HG03139 (cell line): ENCODE measurements around the gene PGM1.

Experiments used
- ATAC-seq: cut with Tn5 transposase; IDR thresholded peaks from one replicate; pipeline ENCODE4 v1.9.1; 2021; ENCODE audit not compliant: unreplicated experiment

The PGM1 gene

DNA sequence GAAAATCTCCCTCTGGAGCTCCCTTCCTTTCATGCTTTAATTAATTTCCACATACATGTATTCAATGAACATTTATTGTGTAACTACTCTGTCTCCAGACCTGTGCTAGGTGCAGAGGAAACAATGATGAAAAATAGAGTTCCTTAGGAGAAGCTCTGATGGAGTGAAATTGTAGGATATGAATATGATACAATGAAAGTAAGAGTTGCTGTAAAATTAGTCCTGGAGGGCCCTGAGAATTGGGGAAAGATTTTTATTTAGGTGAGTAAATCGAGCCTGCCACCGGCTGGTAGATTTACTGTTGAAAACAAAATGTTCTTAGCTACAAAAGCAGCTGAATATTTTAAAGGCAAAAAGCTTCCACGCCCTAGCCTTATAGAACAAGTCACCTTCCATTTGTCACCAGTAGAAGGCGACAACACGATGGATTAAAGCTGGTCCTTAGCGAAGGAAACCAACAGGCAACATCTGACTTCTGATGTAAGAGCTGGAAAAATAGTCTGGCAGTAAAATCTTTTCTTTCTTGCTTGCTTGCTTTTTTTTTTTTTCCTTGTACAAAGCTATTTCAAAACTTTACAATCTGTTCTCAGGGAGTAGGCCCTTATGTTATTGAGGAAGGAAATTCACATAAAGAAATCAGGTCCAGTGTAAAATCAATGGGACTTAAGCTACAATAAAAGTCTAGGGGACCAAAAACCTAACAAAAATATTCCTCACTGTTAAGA, 98.7 kb downstream of the PGM1 start:
- ATAC-seq: peak; percentile 63

- ATAC-seq: no peak
Measured at GRCh38 chr1:63693944-63694571, 100.8 kb downstream of the PGM1 start.

GRCh38 chr1:63698001-63698838, 105.0 kb downstream of the PGM1 start:
- no peak for ATAC-seq

- no peak for ATAC-seq
Measured at GRCh38 chr1:63701187-63701586, 108.0 kb downstream of the PGM1 start.

DNA sequence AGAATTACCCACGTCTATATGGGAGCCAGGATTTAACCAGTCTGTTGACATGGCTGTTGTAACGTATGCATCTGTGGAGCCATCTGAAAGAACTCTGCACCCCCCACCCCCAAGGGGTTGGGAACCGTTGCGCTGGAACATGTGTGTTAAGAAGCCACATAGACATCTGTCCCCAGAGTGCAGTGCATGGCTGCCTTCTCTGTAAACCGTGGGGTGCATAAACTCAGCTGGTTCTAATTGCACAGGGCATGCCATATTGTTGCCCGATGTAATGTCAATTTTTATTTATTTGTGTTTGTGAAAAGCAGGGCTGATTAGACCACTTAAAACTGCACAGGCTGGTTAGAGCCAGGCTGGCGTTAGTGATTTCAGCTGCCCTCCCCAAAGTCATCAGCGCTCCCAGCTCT, 110.5 kb downstream of the PGM1 start:
- no peak for ATAC-seq

DNA sequence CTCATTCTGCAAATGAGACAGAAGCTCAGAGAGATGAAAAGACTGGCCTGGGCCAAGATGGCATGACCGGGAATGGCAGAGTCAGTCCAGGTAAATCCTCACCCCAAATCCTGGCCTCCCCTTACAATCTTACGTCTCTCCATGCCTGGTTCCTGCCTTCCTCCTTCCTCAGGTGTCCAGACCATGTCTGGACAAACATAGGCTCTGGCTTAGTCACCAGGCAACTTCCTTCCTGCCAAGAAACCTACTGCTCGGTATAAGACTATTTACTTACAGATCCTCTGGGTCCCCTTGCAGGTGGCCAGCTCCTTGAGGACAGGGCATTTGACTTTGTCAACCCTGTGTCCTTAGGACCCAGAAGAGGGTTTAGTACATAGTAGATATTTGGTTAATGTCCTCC, 111.2 kb downstream of the PGM1 start:
- ATAC-seq: no peak

- peak; percentile 97 for ATAC-seq
Measured at GRCh38 chr1:63705078-63705477, 111.9 kb downstream of the PGM1 start.

DNA sequence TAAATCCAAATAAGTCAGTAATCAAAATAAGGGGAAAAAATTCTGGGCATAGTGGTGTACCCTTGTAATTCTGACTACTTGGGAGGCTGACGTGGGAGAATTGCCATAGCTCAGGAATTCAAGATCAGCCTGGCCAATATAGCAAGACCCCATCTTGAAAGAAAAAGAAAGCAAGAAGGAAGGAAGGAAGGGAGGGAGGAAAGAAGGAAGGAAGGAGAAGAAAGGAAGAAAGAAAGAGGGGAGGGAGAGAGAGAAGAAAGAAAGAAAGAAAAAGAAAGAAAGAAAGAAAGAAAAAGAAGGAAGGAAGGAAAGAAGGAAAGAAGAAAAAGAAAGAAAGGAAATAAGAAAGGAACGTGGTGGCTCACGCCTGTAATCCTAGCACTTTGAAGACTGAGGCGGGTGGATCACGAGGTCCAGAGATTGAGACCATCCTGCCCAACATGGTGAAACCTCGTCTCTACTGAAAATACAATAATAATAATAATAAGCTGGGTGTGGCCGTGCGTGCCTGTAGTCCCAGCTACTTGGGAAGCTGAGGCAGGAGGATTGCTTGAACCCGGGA, 116.1 kb downstream of the PGM1 start:
- no peak for ATAC-seq
